ENCODE measurements around the gene SLC28A1. TPM values are rescaled to one million over a fixed set of nuclear protein-coding genes. Genes with fewer than 3 reads are reported as not detected.

SLC28A1 gene
- total RNA-seq, 1 donor from 2014 or later = not detected

DNA sequence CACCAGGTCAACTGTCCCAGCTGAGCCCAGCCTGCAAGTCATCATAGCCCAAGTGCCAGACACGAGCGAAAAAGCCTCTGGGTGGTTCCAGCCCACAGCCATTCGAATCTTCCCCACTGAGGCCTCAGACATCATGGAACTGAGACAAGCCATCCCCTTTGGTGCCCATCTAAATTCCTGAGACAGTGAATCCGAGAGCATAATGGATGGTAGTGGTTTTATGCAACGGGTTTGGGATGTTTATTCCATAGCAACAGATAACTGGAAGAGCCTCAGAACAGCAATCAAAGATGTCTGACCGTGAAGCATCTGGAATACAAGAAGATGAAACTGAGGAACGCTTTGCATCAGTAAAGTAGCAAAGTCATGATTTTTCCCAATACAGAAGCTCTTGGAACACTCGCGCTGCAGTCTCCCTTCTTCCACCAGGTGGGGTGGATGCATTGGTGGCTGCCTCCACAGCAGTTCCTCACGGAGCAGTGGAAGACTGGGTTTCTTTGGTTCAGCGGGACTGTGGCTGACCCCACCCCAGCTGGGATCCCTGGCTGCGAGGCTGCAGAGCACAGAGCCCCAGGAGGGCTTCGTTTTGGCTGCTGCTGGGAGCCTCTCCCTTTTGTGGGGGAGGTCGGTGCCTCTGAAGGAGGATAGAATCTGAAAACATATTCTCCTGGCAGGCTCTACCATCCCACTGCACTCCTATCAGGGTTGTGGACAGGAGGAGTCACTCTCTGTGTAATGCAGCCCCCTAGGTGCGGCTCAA lies 70.8 kb downstream of the SLC28A1 start:
- peak in 1 of 2 donors; percentile 68 for DNase-seq (ENCODE audit: low spot score in 2 of 2)
- FAIRE-seq = no peak

- no peak for DNase-seq (ENCODE audit: low spot score in 2 of 2)
- FAIRE-seq = no peak
Observed at GRCh38 chr15:84956199-84956598, 71.7 kb downstream of the SLC28A1 start.

GRCh38 chr15:84960391-84961113 lies 76.1 kb downstream of the SLC28A1 start:
- FAIRE-seq (no peak), DNase-seq (ENCODE audit: low spot score in 2 of 2) (no peak)

GRCh38 chr15:84961114-84961452 lies 76.6 kb downstream of the SLC28A1 start:
- DNase-seq (ENCODE audit: low spot score in 2 of 2) = no peak
- no peak for FAIRE-seq

DNA sequence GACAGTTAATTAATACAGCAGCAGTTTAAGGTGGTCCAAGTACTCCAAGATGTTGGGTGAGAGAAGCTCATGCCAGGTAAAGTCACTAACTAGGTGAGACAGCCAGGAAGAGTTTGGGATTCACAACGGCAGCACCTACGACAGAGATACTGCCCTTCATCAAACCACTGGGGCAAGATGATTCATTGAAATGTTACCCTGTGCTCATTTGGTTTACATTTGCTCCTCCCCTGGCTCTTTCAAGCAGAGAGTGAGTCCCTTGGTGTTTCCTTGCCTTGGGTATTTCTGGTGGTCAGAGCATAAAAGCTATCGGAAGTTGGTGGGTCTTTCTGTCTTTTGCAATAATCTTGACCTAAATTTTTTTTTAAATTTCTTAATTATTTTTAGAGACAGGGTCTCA lies 77.2 kb downstream of the SLC28A1 start:
- no peak for FAIRE-seq

GRCh38 chr15:84962955-84963354 lies 78.5 kb downstream of the SLC28A1 start:
- FAIRE-seq = no peak
- no peak for DNase-seq (ENCODE audit: low spot score in 2 of 2)

More for the DNA sequence above, 77.2 kb downstream of the SLC28A1 start:
- no peak for DNase-seq (ENCODE audit: low spot score in 2 of 2)

DNA sequence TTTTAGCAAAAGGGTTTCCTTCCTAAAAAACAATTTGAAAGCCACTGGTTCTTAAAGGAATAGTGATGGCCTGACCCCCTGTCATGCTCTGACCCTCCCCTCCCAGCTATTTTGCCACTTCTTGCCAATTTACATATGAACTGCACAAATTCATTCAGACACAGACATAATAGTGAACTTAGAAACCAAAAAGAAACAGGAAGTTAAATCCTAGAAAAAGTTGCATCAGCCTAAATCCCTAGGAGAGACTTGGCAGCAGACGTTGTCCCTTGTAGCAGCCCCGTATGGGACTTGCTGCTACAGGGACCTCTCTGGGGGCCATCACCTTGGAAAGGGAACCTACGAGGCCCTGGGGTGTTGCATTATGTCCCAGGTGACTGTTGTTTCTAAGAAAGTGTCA lies 82.9 kb downstream of the SLC28A1 start:
- FAIRE-seq (no peak), DNase-seq (ENCODE audit: low spot score in 2 of 2) (no peak)

- no peak for DNase-seq (ENCODE audit: low spot score in 2 of 2)
- no peak for FAIRE-seq
Observed at GRCh38 chr15:84968301-84968700, 83.8 kb downstream of the SLC28A1 start.

DNA sequence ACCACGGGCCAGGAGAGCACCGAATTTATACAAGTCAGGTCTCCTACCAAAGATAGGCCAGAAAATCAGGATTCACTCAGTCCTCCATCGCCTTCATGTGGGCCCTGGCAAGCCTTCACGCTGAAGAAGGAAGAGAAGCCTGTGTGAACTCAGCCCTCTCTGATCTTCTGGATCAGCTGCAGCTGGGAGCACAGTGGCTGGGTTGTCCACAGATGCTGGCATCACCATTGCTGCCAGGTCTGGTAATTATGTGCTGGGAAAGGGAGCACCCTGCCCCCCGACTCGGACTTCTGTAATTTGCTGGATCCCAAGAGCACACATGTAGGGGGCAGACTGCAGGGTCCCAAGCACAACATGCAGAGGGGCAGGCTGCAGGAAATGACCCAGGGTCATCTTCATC lies 84.8 kb downstream of the SLC28A1 start:
- FAIRE-seq = no peak
- DNase-seq (ENCODE audit: low spot score in 2 of 2) = no peak

- FAIRE-seq (no peak), DNase-seq (ENCODE audit: low spot score in 2 of 2) (no peak)
Observed at GRCh38 chr15:84970843-84971242, 86.4 kb downstream of the SLC28A1 start.

DNA sequence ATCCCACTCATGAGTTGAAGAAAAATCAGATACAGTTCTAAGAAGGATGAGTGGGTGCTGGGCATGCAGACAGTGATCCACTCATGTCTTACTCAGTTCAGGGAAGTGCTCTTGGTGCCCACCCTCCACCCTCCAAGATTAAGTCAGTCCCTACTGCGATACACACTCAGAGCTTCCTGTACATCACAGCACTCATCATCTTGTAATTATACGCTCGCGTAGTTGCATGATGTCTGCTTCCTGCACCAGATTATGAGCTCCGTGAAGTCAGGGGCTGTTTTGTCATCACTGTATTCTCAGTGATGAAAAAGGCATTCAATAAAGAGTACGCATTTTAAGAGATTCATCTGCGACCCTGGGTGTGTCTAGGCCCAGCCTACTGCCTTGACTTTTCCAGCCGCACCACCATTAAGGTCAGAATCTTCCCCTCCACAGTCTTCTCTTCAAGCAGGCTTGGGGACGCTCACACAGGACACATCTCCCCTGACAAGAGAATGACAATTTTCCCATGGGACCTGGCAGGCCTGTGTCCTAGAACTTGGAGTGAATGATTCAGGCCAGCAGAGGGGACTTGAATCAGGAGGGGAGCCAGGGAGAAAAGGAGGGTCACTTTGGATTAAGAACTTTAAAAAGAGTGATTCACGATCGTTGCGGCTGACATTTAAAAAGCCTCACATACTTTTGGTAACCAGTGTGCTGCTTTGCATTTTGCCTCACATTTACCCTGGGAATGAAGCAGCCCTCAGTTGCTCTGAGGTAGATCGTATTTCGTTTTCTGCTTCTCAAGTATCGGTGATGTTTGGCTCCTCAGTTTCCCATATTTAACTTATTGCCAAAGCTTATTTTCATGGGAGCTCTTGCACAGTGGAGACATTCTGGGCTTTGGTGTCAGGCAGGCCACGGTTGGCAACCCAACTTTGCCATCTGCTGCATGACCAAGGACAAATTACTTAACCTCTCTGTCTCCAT lies 89.3 kb downstream of the SLC28A1 start:
- FAIRE-seq (no peak), DNase-seq (ENCODE audit: low spot score in 2 of 2) (no peak)

DNA sequence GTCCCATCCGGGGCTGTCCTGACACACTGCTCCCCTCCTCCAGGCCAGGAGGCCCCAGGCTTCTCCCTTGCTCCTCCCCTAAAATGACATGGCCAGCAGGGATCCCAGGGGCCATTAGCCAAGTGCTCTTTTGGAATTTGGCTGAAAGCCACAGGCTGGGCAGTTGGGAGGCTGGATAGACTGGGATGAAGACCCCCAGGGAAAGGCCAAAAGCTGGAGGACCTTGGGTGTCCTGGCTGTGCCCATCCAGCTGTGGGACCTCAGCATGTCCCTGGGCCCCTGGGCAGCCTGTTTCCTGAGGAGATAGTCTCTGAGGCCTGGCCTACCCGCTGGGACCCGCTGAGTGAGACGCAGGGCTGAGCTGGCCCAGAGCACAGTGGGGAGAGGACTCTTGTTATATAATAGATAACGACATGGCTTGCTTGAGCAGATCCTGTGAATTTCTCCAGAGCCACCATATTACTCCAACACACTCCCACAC lies 91.4 kb downstream of the SLC28A1 start:
- no peak for FAIRE-seq
- DNase-seq (ENCODE audit: low spot score in 2 of 2) = no peak

GRCh38 chr15:84976746-84977345 lies 92.4 kb downstream of the SLC28A1 start:
- FAIRE-seq = no peak
- DNase-seq (ENCODE audit: low spot score in 2 of 2) = no peak

GRCh38 chr15:84979651-84980050 lies 95.2 kb downstream of the SLC28A1 start:
- DNase-seq (ENCODE audit: low spot score in 2 of 2) = peak in 1 of 2 donors; percentile 24
- FAIRE-seq = no peak

GRCh38 chr15:84980196-84981053 lies 96.0 kb downstream of the SLC28A1 start:
- DNase-seq (ENCODE audit: low spot score in 2 of 2) (peak; percentile 71 to 82), FAIRE-seq (no peak)

DNA sequence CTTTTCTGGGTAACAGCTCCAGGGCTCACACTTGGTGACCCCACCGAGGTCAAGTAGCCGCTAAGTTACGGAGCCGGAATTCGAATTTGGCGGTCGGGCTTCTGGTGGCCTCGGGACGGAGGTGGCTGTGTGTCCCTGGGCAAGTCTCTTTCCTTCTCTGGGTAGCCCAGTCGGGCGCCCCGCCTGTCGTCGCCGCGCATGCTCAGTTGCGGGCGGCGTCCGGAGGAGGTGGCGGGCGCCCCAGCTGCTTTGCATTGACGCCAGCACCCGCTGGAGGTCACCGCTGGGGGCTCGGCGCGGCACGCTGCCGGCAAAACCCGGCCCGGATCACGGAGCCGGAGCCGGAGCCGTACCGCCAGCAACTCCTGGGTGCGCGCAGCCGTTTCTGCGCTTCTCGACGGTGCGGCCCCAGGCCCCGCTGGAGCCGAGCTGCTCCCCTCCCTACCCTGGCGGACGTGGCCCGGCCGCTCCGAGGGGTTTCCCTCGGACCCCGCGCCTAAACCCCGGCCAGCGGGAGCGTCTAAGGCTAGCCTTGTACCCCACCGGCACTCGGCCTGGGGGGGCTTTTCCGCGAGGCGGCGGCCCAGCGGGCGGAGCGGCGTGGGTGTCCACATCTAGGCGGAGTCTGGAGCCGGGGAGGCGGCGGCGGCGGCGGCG lies 96.7 kb downstream of the SLC28A1 start:
- no peak for FAIRE-seq
- peak; percentile 98 to 99 for DNase-seq (ENCODE audit: low spot score in 2 of 2)

- DNase-seq (ENCODE audit: low spot score in 2 of 2) = peak; percentile 58 to 74
- no peak for FAIRE-seq
Observed at GRCh38 chr15:84981711-84982300, 97.3 kb downstream of the SLC28A1 start, which contains the start of gene PDE8A. TSS of gene PDE8A (plus strand) at chr15:84981856. CDS start at chr15:84982163, 307 bp downstream.

DNA sequence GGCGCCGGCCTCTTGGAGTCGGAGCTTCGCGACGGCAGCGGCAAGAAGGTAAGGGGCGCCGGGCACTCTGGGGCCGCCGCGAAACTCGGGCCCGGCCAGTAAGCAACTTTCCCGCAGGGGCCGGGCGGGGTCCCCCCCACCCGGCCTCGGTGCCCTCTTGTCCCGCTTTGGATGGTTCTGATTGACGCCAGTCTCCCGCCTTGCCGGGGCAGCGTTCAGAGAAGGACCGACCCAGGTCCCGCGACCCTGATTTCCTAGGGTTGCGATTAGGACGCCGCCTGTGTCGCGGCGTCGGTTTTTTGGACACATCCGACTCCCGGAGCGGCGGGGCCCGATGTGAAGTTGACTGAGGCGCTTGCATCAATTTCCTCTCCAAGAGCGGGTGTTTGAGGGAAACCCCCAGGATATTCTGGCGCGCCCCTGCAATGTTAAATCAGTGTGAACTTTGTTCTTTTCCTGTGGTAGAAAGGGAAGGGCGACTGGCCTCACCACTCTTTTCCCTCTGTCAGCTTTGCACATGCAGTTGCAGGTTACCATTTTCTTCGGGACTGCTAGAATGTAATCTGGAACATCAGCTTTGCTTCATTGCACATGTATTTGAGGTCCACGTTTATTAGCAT lies 97.9 kb downstream of the SLC28A1 start:
- FAIRE-seq (no peak), DNase-seq (ENCODE audit: low spot score in 2 of 2) (no peak)
